ENCODE results near the gene CA10. TPM values are rescaled to one million over a fixed set of nuclear protein-coding genes. Genes with fewer than 3 reads are reported as not detected.

CA10 gene
- total and polyA plus RNA-seq, 2 donors (not counting 3 experiments of a cell fraction or from before 2014, with no cell fraction given) = not detected

DNA sequence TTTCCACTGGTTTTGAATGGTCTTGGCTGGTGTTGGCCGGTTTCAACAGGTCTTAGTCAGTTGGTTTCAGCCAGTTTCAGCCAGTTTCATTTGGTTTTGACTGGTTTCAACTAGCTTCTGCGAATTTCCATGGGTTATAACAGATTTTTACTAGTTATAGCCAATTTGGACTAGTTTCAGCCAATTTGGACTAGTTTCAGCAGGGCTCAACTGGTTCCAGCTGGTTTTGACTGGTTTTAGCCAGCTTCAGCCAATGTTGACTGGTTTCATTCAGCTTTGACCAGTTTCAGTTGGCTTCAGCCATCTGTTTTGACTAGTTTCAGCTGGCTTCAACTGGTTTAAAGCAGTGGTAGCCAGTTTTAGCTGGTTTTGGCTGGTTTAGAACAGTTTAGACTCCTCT, 465.6 kb downstream of the CA10 start:
- H3K79me2 ChIP-seq (ENCODE audit: control insufficient read depth, insufficient read depth, low read length) = no peaks in the 10 kb centered on the region
- CTCF ChIA-PET = no interaction called here
- no peak for DNase-seq (ENCODE audit: low read depth, low spot score)
- TF ChIP-seq, protein P1, sequence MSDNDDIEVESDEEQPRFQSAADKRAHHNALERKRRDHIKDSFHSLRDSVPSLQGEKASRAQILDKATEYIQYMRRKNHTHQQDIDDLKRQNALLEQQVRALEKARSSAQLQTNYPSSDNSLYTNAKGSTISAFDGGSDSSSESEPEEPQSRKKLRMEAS (IDR thresholded peaks at IDR 0.05; ENCODE audit: insufficient read depth, insufficient read length) = no peak
- no peak for TF ChIP-seq GATA2 (IDR thresholded peaks at IDR 0.05; ENCODE audit: insufficient read depth, insufficient read length, low read depth, low read length)
- TF ChIP-seq MYC (IDR thresholded peaks at IDR 0.05; ENCODE audit: low read depth, low read length) = no peak
- TF ChIP-seq, protein P2, sequence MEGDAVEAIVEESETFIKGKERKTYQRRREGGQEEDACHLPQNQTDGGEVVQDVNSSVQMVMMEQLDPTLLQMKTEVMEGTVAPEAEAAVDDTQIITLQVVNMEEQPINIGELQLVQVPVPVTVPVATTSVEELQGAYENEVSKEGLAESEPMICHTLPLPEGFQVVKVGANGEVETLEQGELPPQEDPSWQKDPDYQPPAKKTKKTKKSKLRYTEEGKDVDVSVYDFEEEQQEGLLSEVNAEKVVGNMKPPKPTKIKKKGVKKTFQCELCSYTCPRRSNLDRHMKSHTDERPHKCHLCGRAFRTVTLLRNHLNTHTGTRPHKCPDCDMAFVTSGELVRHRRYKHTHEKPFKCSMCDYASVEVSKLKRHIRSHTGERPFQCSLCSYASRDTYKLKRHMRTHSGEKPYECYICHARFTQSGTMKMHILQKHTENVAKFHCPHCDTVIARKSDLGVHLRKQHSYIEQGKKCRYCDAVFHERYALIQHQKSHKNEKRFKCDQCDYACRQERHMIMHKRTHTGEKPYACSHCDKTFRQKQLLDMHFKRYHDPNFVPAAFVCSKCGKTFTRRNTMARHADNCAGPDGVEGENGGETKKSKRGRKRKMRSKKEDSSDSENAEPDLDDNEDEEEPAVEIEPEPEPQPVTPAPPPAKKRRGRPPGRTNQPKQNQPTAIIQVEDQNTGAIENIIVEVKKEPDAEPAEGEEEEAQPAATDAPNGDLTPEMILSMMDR (IDR thresholded peaks at IDR 0.05; ENCODE audit: extremely low read depth in 1 of 2, insufficient read depth in 1 of 2, low read depth in 1 of 2, low read length in 2 of 2) = no peak
- TF ChIP-seq JUN (IDR thresholded peaks at IDR 0.05; ENCODE audit: borderline replicate concordance, insufficient read depth, insufficient read length, low read depth) = no peak
- TF ChIP-seq FOS (IDR thresholded peaks at IDR 0.05; ENCODE audit: borderline replicate concordance, insufficient read depth, low read length) = no peak
- no peak for TF ChIP-seq POLR2A (IDR thresholded peaks at IDR 0.05; ENCODE audit: low read depth, low read length)
- TF ChIP-seq POLR2AphosphoS5 (IDR thresholded peaks at IDR 0.05; ENCODE audit: insufficient read depth, low read depth, low read length) = no peak
- TF ChIP-seq EZH2 (IDR thresholded peaks at IDR 0.05; ENCODE audit: borderline replicate concordance, low read depth, low read length, severe bottlenecking) = no peak
- BruUV-seq (replicated peaks) = no TSS peak
- no peak overlapping the region for H2AFZ ChIP-seq (ENCODE audit: low read depth, low read length)
- no peak overlapping the region for H3K4me2 ChIP-seq (ENCODE audit: insufficient read depth, low read length)
- H3K4me1 ChIP-seq (ENCODE audit: control insufficient read depth, extremely low read depth, insufficient read depth, low read length) = no peaks in the 10 kb centered on the region
- POLR2A ChIA-PET = no interaction called here
- dilution Hi-C loops (cut with MboI; ENCODE audit: extremely low pct_ligation_motif_present, low sequenced_read_pairs) (no loop called here), intact Hi-C loops (cut with micrococcal nuclease) (no loop called here)
- H3K4me3 ChIP-seq (replicated peaks in 1 of 3; ENCODE audit: insufficient read depth in 1 of 3, low read depth in 1 of 3, low read length in 3 of 3) = no peak overlapping the region
- no peaks in the 10 kb centered on the region for H3K9me3 ChIP-seq (replicated peaks; ENCODE audit: control insufficient read depth, insufficient read depth, low read length)
- no peak for FAIRE-seq
- H3K36me3 ChIP-seq (ENCODE audit: control insufficient read depth in 2 of 2, extremely low read depth in 1 of 2, insufficient read depth in 2 of 2, low read length in 2 of 2) = no peaks in the 10 kb centered on the region
- H3K9me1 ChIP-seq (replicated peaks; ENCODE audit: control insufficient read depth, extremely low read depth, insufficient read depth, low read length) = no peaks in the 10 kb centered on the region
- H3K27me3 ChIP-seq (ENCODE audit: control insufficient read depth in 2 of 2, insufficient read depth in 2 of 2, low read length in 2 of 2) = no peaks in the 10 kb centered on the region
- H3K27ac ChIP-seq (ENCODE audit: insufficient read depth, low read depth, low read length) = no peak overlapping the region
- no peak overlapping the region for H3K9ac ChIP-seq (replicated peaks; ENCODE audit: extremely low read depth, insufficient read depth, low read length)
- H4K20me1 ChIP-seq (replicated peaks; ENCODE audit: control insufficient read depth, extremely low read depth, insufficient read depth, low read length) = no peaks in the 10 kb centered on the region
